ENCODE data around the gene UVRAG.

DNA sequence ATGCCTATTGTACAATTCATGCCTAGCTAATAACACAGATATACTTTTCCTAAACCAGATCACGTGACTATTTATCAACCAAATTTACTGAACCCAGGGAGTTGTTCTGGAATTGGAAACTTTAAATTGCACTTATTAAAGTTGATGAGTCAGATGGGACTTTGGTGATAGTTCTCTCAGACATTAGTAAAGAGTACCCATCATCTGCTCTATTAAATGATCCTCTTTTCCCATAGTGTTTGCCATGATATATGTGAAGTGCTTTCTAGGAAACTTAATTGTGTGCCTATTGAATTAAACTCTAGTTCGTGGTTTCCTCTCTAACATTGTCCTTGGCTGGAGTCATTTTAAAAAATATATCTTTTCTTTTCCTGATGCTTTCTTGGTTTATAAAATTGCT is 99.0 kb downstream of the UVRAG start:
- TF ChIP-seq POLR2AphosphoS5 (IDR thresholded peaks at IDR 0.05; ENCODE audit: borderline replicate concordance, low read depth, low read length) (no peak), EZH2 (IDR thresholded peaks at IDR 0.05) (no peak)
